Measurements from ENCODE around the gene CTSH.
"Not testable (repeated sequence)": the region's sequence is repeated elsewhere in the genome, so short reads cannot be mapped to it uniquely, and the experiment has no call there.

CTSH gene

DNA sequence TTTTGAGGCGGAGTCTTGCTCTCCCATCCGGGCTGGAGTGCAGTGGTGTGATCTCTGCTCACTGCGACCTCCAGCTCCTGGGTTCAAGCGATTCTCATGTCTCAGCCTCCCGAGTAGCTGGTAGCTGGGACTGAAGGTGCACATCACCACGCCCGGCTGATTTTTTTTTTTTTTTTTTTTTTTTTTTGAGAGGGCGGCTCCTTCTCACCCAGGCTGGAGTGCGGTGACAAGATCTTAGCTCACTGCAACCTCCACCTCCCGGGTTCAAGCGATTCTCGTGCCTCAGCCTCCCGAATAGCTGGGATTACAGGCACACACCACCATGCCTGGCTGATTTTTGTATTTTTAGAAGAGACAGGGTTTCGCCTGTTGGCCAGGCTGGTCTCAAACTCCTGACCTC, 67.9 kb downstream of the CTSH start:
- not testable (repeated sequence) for H3K27me3 ChIP-seq (ENCODE audit: control insufficient read depth in 5 of 5, insufficient read depth in 4 of 5, low read length in 5 of 5); H3K9me3 ChIP-seq (ENCODE audit: control insufficient read depth in 5 of 5, low read length in 5 of 5)
- peaks cover 6 to 15% (median 11%) of the 10 kb centered on the region in 5 donors for H3K36me3 ChIP-seq (ENCODE audit: control insufficient read depth in 5 of 5, insufficient read depth in 5 of 5, low read length in 5 of 5)
- H3K4me3 ChIP-seq (ENCODE audit: low read depth in 1 of 5, low read length in 5 of 5), result peak overlapping the region in 3 of 5 donors; percentile 9 to 51 (median 40)
- H3K4me1 ChIP-seq (ENCODE audit: control insufficient read depth in 5 of 5, insufficient read depth in 5 of 5, low read length in 5 of 5), result peaks cover 2 to 70% (median 64%) of the 10 kb centered on the region in 5 donors
- peak overlapping the region; percentile 98 for H3K27ac ChIP-seq (ENCODE audit: low read depth, low read length)
- peak overlapping the region in 2 of 5 donors; percentile 45 to 56 for H3K9ac ChIP-seq (ENCODE audit: low read length in 5 of 5)

DNA sequence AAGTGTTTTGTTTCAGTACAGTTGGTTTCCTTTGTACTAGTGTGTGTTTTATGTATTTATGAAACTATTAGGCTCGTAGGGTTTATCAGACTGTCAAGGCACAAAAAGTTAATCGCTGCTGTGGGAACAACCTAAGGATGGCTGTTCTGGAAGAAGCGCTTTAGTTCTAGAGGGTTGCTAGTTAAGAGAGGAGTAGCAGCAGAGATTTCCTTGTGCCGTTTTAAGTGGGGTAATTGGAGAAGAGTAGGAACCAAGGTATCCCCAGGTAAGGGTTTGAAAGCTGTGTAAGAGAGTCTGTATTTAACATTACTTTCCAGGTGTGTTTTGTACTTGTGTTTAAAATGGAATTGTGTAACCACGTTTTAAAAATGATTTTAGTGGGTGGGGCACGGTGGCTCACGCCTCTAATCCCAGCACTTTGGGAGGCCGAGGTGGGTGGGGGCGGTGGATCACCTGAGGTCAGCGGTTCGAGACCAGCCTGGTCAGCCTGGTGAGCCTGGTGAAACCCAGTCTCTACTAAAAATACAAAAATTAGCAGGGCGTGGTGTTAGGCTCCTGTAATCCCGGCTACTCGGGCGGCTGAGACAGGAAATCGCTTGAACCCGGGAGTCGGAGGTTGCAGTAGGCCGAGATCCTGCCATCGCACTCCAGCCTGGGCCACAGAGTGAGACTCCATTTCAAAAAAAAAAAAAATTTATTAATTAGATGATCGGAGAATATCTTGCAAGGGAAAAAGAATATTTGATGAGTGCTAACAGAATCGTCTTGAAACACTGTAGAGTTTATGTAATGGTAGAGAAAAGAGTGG, 69.5 kb downstream of the CTSH start:
- no peaks in the 10 kb centered on the region for H3K27me3 ChIP-seq (ENCODE audit: control insufficient read depth in 5 of 5, insufficient read depth in 4 of 5, low read length in 5 of 5)
- H3K4me3 ChIP-seq (ENCODE audit: low read depth in 1 of 5, low read length in 5 of 5), result peak overlapping the region; percentile 95 to 98 (median 97)
- no peaks in the 10 kb centered on the region for H3K36me3 ChIP-seq (ENCODE audit: control insufficient read depth in 5 of 5, insufficient read depth in 5 of 5, low read length in 5 of 5)
- H3K4me1 ChIP-seq (ENCODE audit: control insufficient read depth in 5 of 5, insufficient read depth in 5 of 5, low read length in 5 of 5), result peaks cover 0 to 65% (median 59%) of the 10 kb centered on the region in 5 donors
- peak overlapping the region in 4 of 5 donors; percentile 68 to 100 (median 99) for H3K9ac ChIP-seq (ENCODE audit: low read length in 5 of 5)
- H3K9me3 ChIP-seq (ENCODE audit: control insufficient read depth in 5 of 5, low read length in 5 of 5), result no peaks in the 10 kb centered on the region
- peak overlapping the region; percentile 98 for H3K27ac ChIP-seq (ENCODE audit: low read depth, low read length)

DNA sequence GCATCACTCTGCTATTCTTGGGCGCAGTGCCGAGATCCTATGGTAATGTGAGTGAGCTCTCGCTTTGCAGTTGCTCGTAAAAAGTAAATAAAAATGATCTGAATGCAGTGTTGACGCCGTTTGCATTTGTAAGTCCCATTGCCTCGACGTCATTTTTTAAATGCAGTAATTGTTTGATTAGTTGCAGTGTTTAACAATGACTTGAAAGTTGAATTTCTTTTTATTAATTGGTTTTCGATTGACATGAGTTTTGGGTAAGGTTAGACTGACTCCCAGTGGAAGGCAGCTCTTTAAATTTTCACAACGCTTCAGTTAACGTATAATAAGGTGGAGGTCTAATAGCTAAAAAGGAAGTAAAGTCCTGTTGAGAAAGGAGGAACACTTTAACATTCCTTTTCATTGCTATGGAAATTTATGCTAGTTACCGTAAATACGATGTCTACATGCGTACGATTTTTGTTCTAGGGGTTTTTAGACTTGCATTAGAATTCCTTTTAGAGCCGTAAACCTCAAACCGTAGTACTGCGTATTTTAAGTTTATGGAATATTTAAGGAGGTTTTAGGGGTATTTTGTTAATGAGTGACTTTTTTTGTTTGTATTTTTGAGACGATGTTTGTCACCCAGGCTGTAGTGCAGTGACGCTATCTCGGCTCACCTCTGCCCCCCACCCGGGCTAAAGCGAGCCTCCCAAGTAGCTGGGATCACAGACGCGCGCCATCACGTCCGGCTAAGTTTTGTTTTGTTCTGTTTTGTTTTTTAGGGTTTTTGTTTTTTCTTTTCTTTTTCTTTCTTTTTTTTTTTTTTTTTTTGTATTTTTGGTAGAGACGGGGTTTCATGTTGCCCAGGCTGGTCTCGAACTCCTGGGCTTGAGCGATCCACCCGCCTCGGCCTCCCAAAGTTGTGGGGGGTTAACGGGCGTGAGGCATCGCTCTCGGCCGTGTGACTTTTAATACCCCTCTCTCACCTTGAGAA, 70.8 kb downstream of the CTSH start:
- H3K9ac ChIP-seq (ENCODE audit: low read length in 5 of 5), result peak overlapping the region; percentile 42 to 100 (median 99)

DNA sequence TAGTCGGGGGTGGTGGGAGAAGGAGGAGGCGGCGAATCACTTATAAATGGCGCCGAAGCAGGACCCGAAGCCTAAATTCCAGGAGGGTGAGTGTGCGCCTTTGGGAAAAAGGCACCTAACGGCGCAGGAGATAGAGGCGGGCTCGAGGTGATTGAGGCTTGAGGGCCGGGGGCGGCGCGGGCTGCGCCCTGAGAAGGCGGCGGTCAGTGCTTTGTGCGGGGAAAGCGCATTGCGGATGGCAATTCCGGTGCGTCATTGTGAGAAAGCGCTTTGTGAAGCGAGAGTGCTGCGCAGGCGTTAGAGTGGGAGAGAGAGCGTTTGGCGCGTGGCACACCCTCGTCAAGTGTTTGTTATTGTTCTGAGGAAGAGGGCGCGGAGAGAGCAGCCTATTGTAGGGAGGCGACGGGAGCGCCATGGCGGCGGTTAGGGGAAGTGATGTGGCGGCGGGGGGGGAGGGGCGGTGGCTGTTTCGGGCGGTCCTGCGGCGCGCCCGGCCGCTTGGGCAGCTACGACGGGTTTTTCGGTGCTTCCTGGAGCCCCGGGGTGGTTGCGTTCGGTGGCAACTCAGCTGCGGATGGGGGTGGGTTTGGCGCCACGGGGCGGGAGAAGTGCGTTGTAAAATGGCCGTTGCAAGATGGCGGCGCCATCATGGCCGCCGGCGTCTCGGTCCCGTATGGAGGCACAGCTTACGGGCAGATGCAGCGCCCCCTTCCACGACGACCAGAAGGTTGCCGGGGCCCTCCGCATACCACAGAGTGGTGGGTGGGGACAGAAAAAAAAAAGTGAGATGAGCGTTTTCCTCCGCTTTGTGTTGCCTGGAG, 71.7 kb downstream of the CTSH start:
- peak overlapping the region; percentile 87 to 100 (median 99) for H3K9ac ChIP-seq (ENCODE audit: low read length in 5 of 5)
- no peaks in the 10 kb centered on the region for H3K9me3 ChIP-seq (ENCODE audit: control insufficient read depth in 5 of 5, low read length in 5 of 5)
- H3K27ac ChIP-seq (ENCODE audit: low read depth, low read length), result peak overlapping the region; percentile 98
- H3K4me1 ChIP-seq (ENCODE audit: control insufficient read depth in 5 of 5, insufficient read depth in 5 of 5, low read length in 5 of 5), result peaks cover 0 to 51% (median 43%) of the 10 kb centered on the region in 5 donors
- peak overlapping the region; percentile 95 to 98 (median 97) for H3K4me3 ChIP-seq (ENCODE audit: low read depth in 1 of 5, low read length in 5 of 5)
- no peaks in the 10 kb centered on the region for H3K36me3 ChIP-seq (ENCODE audit: control insufficient read depth in 5 of 5, insufficient read depth in 5 of 5, low read length in 5 of 5)
- H3K27me3 ChIP-seq (ENCODE audit: control insufficient read depth in 5 of 5, insufficient read depth in 4 of 5, low read length in 5 of 5), result no peaks in the 10 kb centered on the region

More for the DNA sequence above, 70.8 kb downstream of the CTSH start:
- peak overlapping the region; percentile 95 to 98 (median 97) for H3K4me3 ChIP-seq (ENCODE audit: low read depth in 1 of 5, low read length in 5 of 5)
- no peaks in the 10 kb centered on the region for H3K9me3 ChIP-seq (ENCODE audit: control insufficient read depth in 5 of 5, low read length in 5 of 5)
- H3K36me3 ChIP-seq (ENCODE audit: control insufficient read depth in 5 of 5, insufficient read depth in 5 of 5, low read length in 5 of 5), result no peaks in the 10 kb centered on the region
- H3K27ac ChIP-seq (ENCODE audit: low read depth, low read length), result peak overlapping the region; percentile 98
- H3K4me1 ChIP-seq (ENCODE audit: control insufficient read depth in 5 of 5, insufficient read depth in 5 of 5, low read length in 5 of 5), result peaks cover 0 to 54% (median 52%) of the 10 kb centered on the region in 5 donors
- H3K27me3 ChIP-seq (ENCODE audit: control insufficient read depth in 5 of 5, insufficient read depth in 4 of 5, low read length in 5 of 5), result no peaks in the 10 kb centered on the region

DNA sequence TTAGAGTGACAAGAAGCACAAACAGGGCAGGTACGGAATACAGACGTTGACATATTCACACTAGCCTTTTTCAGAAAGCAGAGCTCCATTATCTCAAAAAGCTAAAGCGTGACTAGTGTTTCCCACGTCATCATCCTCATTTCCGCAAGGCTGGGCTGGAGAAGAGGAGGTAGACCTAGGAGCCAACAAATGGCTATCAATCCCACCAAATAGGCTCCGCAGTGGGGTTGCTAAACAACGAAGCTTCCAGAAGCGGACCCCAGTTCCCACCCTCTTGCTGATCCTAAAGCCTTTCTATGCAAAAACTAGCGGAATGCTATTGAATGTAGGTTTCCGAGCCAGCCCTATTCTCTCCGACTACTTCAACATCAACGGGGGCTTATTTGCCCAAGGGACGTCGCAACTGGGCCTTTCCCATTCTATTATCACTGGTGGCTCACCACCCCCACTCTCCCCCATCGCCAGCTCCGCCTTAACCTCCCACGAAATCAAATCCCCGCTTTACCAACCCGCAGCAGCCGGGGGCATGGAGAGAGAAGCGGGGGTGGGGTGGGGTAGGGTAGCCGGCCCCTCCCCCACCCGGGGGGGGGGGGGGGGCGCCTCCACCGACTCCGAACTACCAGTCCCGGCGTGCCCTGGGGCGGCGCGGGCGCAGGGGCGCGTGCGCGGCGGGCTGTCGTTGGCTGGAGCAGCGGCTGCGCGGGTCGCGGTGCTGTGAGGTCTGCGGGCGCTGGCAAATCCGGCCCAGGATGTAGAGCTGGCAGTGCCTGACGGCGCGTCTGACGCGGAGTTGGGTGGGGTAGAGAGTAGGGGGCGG, 72.5 kb downstream of the CTSH start, which contains the start of gene MORF4L1:
TSS of gene MORF4L1 (plus strand) at position 736 of the 817 bp plus-strand sequence. CDS start 128 bp downstream, outside the sequence.
- H3K4me3 ChIP-seq (ENCODE audit: low read depth in 1 of 5, low read length in 5 of 5), result peak within 1 kb of the TSS; percentile 95 to 98 (median 97)
- peak within 1 kb of the TSS; percentile 87 to 100 (median 99) for H3K9ac ChIP-seq (ENCODE audit: low read length in 5 of 5)
- peak within 1 kb of the TSS; percentile 98 for H3K27ac ChIP-seq (ENCODE audit: low read depth, low read length)
- H3K27me3 ChIP-seq (ENCODE audit: control insufficient read depth in 5 of 5, insufficient read depth in 4 of 5, low read length in 5 of 5), result no peaks in the 10 kb centered on the region
- H3K4me1 ChIP-seq (ENCODE audit: control insufficient read depth in 5 of 5, insufficient read depth in 5 of 5, low read length in 5 of 5), result peaks cover 0 to 44% (median 35%) of the 10 kb centered on the region in 5 donors
- no peaks in the 10 kb centered on the region for H3K36me3 ChIP-seq (ENCODE audit: control insufficient read depth in 5 of 5, insufficient read depth in 5 of 5, low read length in 5 of 5)
- no peaks in the 10 kb centered on the region for H3K9me3 ChIP-seq (ENCODE audit: control insufficient read depth in 5 of 5, low read length in 5 of 5)

DNA sequence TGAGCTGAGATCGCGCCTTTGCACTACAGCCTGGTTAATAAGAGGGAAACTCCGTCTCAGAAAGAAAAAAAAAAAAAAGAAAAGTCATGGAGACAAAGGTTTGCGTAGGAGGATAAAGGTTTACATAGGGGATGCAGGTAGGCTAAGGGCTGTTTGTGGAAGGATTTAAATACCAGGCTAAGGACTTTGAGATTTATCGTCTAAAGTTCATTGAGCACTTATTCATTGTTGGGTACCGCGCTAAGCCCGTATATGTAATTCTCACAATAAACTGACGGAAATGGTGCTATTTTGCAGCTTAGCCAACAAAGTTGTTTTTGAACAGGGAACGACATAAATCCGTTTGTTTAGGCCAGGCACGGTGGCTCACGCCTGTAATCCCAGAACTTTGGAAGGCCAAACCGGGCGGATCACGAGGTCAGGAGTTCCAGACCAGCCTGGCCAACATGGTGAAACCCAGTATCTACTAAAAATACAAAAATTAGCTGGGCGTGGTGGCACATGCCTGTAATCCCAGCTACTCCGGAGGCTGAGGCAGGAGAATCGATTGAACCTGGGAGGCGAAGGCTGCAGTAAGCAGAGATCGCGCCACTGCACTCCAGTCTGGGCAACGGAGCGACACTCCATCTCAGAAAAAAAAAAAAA, 73.2 kb downstream of the CTSH start:
- peak overlapping the region; percentile 98 for H3K27ac ChIP-seq (ENCODE audit: low read depth, low read length)
- not testable (repeated sequence) for H3K9me3 ChIP-seq (ENCODE audit: control insufficient read depth in 5 of 5, low read length in 5 of 5); H3K27me3 ChIP-seq (ENCODE audit: control insufficient read depth in 5 of 5, insufficient read depth in 4 of 5, low read length in 5 of 5); H3K36me3 ChIP-seq (ENCODE audit: control insufficient read depth in 5 of 5, insufficient read depth in 5 of 5, low read length in 5 of 5)
- peaks cover 0 to 36% (median 27%) of the 10 kb centered on the region in 5 donors for H3K4me1 ChIP-seq (ENCODE audit: control insufficient read depth in 5 of 5, insufficient read depth in 5 of 5, low read length in 5 of 5)
- H3K9ac ChIP-seq (ENCODE audit: low read length in 5 of 5), result peak overlapping the region in 1 of 5 donors; percentile 54
- peak overlapping the region; percentile 73 to 97 (median 86) for H3K4me3 ChIP-seq (ENCODE audit: low read depth in 1 of 5, low read length in 5 of 5)

Data from subcutaneous abdominal adipose tissue (tissue), 5 donors.